ENCODE data around the gene ZDHHC5.

The ZDHHC5 gene

DNA sequence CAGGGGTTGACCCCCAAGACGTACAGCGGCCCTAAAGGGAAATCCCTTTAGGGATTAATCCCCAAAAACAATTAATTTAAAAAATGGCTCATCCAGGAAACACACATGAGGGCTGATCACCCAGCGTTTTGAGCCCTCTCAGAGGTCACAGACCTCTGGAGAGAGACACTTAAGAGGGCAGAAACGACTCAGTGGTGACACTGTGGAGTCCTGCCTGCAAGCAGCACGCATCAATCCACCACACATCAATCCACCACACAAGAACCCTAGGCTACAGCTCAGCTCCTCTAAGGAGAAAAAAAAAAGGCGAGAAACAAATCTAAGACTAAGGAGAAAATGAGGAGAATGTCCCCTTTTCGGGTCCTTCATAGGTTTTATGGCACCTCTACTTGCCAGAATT lies 60.9 kb downstream of the ZDHHC5 start:
- DNase-seq (ENCODE audit: low read depth in 2 of 2, low spot score in 1 of 2) = no peak

DNA sequence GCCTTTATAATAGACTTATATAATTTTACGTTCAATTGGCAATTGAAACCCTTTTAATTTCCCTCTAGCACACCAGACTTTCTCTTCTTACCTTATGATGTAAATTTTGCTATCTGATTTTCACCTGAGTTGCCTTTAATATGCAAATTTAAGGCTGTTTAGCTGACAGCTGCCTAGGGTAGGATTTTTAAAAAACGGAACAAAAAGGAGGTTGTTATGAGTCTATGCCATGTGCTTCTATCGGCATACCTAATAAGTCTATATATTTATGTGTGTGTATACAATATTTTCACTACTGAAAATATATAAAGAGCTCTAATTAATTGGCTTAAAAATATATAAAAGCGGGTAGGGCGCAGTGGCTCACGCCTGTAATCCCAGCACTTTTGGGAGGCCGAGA lies 61.6 kb downstream of the ZDHHC5 start:
- no peak for DNase-seq (ENCODE audit: low read depth in 2 of 2, low spot score in 1 of 2)

DNA sequence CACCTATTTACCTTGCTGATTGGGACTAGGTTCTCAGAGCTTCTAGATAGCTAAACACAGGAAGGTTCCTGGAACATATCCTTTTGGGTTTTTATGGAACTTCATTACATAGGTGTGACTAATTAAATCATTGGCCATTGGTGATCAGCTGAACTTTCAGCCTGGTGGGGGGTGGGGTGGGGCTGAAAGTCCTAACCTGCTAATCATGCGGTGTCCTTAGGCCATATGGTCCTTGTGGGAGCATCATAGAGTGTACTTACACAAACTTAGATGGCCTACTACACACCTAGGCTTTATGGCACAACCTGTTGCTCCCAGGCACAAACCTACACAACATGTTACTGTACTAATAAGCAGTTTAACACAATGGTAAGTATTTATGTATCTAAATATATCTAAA lies 64.7 kb downstream of the ZDHHC5 start:
- DNase-seq (ENCODE audit: low read depth in 2 of 2, low spot score in 1 of 2) = no peak

DNA sequence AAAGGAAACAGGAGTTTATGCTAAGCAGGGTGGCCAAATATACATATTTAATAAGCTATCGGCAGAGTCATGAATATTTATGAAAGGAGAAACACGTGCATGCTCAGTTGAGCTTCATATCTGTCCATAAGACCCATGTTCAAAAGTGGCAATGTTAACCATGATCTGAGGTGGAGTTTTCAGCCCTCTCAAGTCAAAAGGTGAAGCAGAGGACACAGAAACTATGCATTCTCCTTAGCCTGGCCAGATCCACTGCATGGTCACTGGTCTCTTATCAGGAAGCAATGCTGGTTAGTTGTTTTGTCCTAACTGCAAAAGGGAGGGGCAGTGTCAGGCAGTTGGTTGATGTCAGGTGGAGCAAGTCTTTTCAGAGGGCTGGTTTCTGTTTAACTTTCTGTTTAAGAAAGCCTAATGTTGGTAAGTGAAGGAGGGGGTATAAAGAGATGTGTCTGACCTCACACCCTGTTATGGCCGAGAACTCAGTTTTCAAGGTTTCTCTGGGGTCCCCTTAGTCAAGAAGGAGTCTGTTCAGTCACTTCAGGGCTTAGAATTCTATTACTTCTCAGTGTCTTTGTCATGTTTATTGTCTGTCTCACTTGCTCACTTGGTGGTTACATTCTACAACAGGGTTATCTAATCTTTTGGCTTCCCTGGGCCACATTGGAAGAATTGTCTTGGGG lies 67.8 kb downstream of the ZDHHC5 start:
- no peak for DNase-seq (ENCODE audit: low read depth in 2 of 2, low spot score in 1 of 2)

DNA sequence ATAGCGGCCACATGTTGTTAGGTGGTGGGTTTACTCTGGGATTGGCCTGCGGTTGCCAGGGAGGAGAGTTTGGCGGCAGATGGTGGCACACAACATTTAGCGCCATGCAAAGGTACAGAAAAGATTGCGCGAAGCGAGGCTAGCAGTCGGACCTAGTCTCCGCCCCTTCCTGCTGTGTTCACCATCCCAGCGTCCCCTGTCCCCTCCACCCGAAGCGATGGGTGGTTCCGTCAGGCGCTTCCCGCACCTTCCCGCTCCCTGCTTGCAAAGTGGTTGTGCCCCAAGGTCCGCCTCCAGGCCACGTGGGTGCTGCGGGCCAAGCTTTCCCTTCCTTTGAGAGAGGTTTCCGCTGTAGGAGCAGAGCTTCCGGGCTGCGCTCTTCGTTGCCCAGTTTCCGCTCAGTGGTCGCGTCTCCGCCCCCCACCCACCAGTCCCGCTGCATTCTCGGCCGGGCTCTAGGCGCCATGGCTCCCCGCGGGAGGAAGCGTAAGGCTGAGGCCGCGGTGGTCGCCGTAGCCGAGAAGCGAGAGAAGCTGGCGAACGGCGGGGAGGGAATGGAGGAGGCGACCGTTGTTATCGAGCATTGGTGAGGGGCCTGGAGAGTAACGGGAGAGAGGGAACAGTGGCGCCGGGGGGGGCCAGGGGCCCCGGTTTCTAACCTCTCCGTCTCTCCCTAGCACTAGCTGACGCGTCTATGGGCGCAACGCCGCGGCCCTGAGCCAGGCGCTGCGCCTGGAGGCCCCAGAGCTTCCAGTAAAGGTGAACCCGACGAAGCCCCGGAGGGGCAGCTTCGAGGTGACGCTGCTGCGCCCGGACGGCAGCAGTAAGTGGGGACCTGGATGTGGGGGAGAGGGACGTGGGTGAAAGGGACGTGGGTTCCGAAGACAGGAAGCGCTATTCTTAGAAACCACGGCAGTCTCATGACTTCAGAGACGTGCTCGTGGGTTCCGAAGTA lies 73.5 kb downstream of the ZDHHC5 start, which contains the start of gene SELENOH:
TSS of gene SELENOH (plus strand) at position 360 of the 955 bp plus-strand sequence. CDS start at position 465, 105 bp downstream.
- peak; percentile 70 to 83 for DNase-seq (ENCODE audit: low read depth in 2 of 2, low spot score in 1 of 2)

DNA sequence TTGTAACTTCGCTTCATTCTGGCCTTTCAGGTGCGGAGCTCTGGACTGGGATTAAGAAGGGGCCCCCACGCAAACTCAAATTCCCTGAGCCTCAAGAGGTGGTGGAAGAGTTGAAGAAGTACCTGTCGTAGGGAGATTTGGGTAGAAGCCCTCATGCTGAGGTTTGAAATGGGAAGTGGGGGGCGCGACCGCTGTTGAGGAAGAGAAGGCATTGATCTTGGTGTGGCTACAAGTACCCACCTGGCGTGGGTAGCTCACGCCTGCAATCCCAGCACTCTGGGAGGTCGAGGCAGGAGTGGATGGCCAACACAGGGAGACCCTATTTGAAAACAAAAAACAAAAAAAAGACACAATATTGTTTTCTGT lies 74.2 kb downstream of the ZDHHC5 start:
- DNase-seq (ENCODE audit: low read depth in 2 of 2, low spot score in 1 of 2) = no peak

DNA sequence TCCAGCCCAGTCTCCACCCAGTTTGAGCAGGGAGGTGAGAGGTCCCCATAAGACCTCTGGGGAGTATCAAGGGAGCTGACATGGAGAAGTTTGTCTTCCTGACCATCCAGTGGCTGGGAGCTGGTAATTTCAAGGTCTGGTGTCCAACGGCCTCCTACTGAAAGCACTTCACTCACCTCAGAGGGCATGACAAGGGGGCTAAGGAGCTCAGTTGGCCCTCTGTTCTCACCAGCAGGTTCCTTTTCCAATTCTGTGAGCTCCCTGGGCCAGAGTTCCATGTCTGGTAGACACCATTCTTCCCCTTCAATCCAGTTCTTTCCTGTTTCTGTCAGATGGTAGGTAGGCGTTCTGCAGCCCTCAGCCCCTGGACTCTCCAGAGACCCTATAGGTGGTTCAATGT lies 76.4 kb downstream of the ZDHHC5 start:
- DNase-seq (ENCODE audit: low read depth in 2 of 2, low spot score in 1 of 2) = no peak

DNA sequence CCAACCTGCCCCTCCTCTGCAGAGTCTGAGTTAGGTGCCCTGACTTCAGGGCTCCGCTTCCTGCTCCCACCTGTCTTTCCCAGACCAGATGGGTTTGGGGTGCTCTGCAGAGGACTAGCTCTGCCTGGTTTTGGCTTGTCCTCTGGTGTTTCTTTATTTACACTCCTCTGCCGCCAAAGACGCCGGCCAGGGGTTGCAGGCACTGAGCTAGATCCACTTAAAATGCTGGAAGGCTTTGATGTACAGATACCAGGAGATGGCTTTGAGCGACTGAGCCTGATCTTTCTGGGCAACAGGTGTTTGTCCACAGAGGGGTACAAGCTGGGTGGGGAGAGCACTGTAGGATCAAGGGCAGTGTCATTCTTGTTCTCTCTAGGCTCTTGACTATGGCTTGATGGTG lies 77.3 kb downstream of the ZDHHC5 start:
- DNase-seq (ENCODE audit: low read depth in 2 of 2, low spot score in 1 of 2) = no peak

DNA sequence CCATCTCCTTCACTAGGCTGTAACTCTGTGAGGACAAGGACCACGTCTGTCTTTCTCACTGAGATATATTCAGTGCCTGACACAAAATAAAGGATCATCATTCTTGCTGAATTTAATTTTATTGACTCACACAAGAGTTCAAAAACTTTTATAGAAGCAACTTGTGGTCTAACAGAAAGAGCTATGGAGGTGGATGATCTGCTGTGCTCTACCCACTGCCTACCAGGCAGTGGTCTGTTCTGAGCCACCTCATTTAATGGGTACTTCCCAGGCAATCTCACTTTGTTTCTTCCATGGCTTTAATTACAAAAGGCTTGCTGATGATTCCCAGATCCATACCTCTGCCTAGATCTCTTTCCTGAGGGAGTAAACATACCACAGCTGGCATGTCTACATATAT lies 79.0 kb downstream of the ZDHHC5 start:
- no peak for DNase-seq (ENCODE audit: low read depth in 2 of 2, low spot score in 1 of 2)

Measured in stimulated activated CD8-positive, alpha-beta memory T cell treated with anti-CD3 and anti-CD28 coated beads, Interleukin-4, amount 100 ng/mL, for 1 hour (primary cell).